AG09309 (cell line): ENCODE results near the gene SRRT.

Source experiments
- DNase-seq: peaks from one replicate; pipeline ENCODE4 v3.0.0-alpha.2; 2010; ENCODE audit warnings: low read depth
- H3K4me3 ChIP-seq: 2 replicates; pipeline ENCODE4 v1.5.1; 2011; ENCODE audit warnings: mild to moderate bottlenecking, low read depth, low read length, moderate library complexity; ENCODE audit not compliant: control insufficient read depth
- TF ChIP-seq, protein P1 (sequence below): IDR thresholded peaks from 2 replicates; pipeline ENCODE4 v1.5.1; 2011; ENCODE audit warnings: mild to moderate bottlenecking, low read depth, low read length, inconsistent platforms; ENCODE audit not compliant: insufficient read depth, control insufficient read depth; ENCODE audit errors: missing control alignments

The SRRT gene

DNA sequence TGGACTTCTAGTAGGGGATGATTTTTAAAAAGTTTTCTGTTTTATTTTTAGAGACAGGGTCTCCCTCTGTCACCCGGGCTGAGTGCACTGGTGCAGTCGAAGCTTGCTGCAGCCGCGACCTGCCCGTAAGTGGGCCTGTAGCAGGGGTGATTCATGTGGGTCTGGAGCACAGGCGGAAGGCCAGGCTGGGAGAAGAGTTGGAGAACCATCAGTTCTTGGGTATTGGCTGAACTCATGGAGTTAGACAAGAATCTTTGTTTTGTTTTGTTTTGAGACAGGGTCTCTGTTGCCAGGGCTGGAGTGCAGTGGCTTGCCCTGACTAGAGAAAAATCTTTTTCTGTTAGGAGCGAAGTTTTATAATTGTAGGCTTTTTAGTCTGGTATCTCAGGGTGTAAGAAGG lies 5.7 kb downstream of the SRRT start:
- no peak for DNase-seq
- no peak overlapping the region for H3K4me3 ChIP-seq
- TF ChIP-seq, protein P1, sequence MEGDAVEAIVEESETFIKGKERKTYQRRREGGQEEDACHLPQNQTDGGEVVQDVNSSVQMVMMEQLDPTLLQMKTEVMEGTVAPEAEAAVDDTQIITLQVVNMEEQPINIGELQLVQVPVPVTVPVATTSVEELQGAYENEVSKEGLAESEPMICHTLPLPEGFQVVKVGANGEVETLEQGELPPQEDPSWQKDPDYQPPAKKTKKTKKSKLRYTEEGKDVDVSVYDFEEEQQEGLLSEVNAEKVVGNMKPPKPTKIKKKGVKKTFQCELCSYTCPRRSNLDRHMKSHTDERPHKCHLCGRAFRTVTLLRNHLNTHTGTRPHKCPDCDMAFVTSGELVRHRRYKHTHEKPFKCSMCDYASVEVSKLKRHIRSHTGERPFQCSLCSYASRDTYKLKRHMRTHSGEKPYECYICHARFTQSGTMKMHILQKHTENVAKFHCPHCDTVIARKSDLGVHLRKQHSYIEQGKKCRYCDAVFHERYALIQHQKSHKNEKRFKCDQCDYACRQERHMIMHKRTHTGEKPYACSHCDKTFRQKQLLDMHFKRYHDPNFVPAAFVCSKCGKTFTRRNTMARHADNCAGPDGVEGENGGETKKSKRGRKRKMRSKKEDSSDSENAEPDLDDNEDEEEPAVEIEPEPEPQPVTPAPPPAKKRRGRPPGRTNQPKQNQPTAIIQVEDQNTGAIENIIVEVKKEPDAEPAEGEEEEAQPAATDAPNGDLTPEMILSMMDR, result no peak

DNA sequence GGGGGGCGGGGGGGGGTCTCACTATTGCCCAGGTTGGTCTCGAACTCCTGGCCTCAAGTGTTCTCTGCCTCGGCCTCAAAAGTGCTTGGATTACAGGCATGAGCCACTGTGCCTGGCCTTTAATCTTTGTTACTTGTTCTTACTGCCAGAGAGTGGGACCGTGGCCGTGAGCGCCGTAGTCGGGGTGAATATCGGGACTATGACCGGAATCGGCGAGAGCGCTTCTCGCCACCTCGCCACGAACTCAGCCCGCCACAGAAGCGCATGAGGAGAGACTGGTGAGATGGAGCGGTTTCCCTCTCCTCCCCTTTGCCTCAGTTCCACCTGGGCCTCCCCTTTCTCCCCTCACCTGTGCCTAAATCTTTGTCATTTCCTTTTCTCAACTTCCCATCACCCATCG lies 6.2 kb downstream of the SRRT start:
- no peak for DNase-seq
- H3K4me3 ChIP-seq, result no peak overlapping the region
- TF ChIP-seq, protein P1, result no peak

DNA sequence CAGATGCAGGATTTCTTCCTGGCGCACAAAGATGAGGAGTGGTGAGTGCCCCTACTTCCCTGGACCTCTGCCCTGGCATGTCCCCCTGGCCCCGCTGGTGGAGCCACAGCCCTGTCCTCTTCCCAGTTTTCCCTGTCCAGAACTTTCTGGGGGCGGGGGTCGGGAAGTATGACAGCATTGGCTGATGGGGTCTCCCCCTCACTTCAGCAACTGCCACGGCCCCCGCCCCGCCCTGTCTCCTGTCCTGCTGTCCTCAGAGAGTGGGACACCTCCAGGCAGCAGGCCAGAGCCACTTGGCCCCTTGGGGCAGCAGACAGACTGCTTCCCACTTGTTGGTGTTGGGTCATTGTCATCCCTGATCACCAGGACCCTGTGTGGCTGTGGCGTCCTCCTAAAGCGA lies 7.3 kb downstream of the SRRT start:
- no peak for DNase-seq
- no peak overlapping the region for H3K4me3 ChIP-seq
- TF ChIP-seq, protein P1, result no peak

DNA sequence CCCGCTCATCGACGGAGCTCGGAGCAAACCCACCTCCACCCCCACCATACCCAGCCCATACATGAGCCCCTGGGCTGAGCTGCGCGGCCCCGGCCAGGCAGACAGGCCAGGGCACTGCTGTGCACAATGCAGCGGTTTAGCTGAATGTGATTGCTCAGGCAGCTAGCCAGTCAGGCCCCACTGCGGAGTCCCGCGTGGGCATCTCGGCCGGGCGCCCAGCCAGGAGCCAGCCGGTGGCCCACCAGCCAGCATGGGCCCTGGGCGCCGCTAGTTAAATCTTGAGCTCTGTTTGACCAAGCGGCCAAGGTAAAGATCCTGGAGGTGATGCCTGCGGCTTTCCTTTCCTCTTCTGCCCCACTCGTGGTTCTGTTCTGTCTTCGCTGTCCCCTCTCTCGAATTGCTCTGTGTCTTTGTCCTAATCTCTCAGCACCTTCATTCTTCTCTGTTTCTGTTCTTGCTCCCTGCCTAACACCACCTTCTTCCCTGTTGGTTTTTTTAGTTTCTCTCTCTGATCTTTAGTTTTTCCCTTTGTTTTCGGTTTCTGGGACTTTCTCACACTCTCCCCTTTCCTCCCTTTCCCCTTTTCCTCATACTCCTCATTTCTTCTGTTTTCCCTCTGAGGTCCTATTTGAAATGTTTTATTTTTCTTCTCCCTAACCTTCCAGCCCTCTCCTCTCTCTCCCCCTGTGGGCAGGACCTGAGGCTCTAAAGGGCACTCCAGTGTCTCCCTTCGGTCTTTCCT lies 8.1 kb downstream of the SRRT start:
- TF ChIP-seq, protein P1, result no peak
- DNase-seq, result no peak

DNA sequence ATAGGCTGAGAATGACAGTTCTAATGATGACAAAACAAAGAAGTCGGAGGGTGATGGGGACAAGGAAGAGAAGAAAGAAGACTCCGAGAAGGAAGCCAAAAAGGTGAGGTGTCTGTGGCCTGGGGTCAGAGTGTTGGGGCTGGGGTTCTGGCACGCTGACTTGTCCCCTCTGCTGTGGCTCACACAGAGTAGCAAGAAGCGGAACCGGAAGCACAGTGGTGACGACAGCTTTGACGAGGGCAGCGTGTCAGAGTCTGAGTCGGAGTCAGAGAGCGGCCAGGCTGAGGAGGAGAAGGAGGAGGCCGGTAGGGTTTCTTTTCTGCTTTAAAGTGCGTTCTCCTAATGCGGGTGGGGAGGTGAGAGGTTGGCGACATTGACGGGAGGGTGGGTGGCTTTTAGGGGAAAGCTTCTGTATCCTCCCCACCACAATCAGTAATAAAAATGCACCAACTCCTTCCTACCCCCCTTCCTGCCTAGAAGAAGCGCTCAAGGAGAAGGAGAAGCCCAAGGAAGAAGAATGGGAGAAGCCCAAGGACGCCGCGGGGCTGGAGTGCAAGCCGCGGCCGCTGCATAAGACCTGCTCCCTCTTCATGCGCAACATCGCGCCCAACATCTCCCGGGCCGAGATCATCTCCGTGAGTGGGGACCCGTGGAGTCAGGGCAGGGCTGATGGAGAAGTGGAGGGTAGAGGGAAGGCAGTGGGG lies 10.0 kb downstream of the SRRT start:
- no peak for DNase-seq
- H3K4me3 ChIP-seq, result no peak overlapping the region
- TF ChIP-seq, protein P1, result no peak

More for the DNA sequence above, 8.1 kb downstream of the SRRT start:
- no peak overlapping the region for H3K4me3 ChIP-seq

DNA sequence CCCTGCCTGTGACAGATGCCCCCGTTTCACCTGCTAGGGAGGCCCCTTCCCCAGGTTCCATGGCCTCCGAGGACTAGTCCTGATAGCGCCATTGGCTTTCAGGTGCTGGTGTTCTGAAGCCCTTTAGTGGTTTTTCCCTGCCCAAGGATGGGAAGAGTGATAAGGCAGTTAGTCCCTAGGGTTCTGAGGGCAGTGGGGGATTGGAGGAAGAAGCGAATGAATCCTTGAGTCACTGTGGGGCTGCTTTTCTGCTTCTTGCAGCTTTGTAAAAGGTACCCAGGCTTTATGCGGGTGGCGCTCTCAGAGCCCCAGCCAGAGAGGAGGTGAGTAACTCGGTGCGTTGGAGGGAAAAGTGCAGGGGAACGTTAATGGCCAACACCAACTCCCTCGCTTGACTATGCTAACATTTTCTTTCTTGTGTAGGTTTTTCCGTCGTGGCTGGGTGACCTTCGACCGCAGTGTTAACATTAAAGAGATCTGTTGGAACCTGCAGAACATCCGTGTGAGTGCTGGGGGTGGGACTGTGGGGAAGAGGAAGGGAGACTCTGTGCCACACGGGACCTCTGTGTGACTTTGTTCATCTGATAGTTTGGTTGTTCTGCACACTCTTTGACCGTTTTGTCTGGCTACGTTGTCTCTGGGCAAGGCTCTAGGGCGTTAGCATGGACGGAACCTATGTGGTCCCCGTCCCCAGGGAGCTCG lies 10.7 kb downstream of the SRRT start:
- DNase-seq, result no peak
- TF ChIP-seq, protein P1, result no peak
- H3K4me3 ChIP-seq, result no peak overlapping the region
